ENCODE data around the gene RELT.

The RELT gene

DNA sequence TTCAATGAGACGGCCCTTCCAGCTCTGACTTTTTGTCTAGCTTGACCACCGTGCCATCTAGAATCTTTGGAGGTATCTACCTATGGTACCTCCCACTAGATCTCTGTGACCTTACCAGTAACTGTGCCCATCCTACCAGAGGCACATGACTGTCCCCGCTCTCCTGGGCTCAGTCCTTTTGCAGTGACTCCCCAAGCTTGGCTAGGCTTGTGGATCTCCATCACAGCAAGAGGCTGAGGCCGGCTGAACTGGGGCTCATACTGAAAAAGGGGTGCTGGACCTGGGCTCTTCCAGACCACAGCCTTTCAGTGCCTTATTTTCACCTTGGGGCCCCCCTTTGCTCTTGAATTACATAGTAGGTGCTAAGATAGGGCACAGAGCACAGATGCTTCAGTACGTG is 27.3 kb downstream of the RELT start:
- no peaks in the 10 kb centered on the region for H3K9me3 ChIP-seq (ENCODE audit: insufficient read depth, low read depth, low read length)
- H3K9ac ChIP-seq (ENCODE audit: low read depth, low read length), result no peak overlapping the region
- no peak overlapping the region for H3K4me3 ChIP-seq (ENCODE audit: low read length)
- no peaks in the 10 kb centered on the region for H3K27me3 ChIP-seq (ENCODE audit: insufficient read depth, low read length)
- H3K36me3 ChIP-seq (ENCODE audit: insufficient read depth, low read depth, low read length), result peaks cover 16% of the 10 kb centered on the region
- no peak overlapping the region for H3K27ac ChIP-seq (ENCODE audit: low read length)
- H3K4me1 ChIP-seq (ENCODE audit: insufficient read depth, low read length), result peaks cover 7% of the 10 kb centered on the region; the same call in 1 of the 2 replicates

DNA sequence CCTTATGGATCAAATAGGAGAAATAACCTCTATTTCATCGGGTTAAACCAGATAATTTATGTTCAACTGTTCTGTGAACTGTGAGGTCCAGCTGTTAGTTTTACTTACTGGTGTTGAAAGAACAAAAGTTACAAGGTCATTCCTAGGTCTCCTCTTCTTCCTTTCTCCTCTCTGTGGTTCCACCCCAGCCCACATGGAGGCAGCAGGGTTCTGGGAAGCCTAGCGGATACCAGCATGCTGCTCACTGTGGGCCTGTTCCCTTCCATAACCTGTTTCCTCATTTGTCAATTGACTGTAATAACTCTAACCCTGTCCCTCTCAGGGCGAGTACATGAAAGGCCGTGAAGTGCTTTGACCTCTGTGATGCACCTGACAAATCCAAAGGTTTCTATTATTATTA is 27.8 kb downstream of the RELT start:
- no peaks in the 10 kb centered on the region for H3K9me3 ChIP-seq (ENCODE audit: insufficient read depth, low read depth, low read length)
- no peaks in the 10 kb centered on the region for H3K27me3 ChIP-seq (ENCODE audit: insufficient read depth, low read length)
- peaks cover 19% of the 10 kb centered on the region for H3K36me3 ChIP-seq (ENCODE audit: insufficient read depth, low read depth, low read length)
- H3K4me3 ChIP-seq (ENCODE audit: low read length), result no peak overlapping the region
- H3K9ac ChIP-seq (ENCODE audit: low read depth, low read length), result no peak overlapping the region
- H3K4me1 ChIP-seq (ENCODE audit: insufficient read depth, low read length), result peaks cover 7% of the 10 kb centered on the region; the same call in 1 of the 2 replicates
- H3K27ac ChIP-seq (ENCODE audit: low read length), result no peak overlapping the region

- Histone ChIP-seq H3K27ac (ENCODE audit: low read length) (no peak overlapping the region), H3K4me3 (ENCODE audit: low read length) (no peak overlapping the region), H3K27me3 (ENCODE audit: insufficient read depth, low read length) (no peaks in the 10 kb centered on the region), H3K36me3 (ENCODE audit: insufficient read depth, low read depth, low read length) (peaks cover 24% of the 10 kb centered on the region), H3K9me3 (ENCODE audit: insufficient read depth, low read depth, low read length) (no peaks in the 10 kb centered on the region), H3K4me1 (ENCODE audit: insufficient read depth, low read length) (peaks cover 7% of the 10 kb centered on the region; the same call in 1 of the 2 replicates), H3K9ac (ENCODE audit: low read depth, low read length) (no peak overlapping the region)
Observed at GRCh38 chr11:73404506-73405145, 28.4 kb downstream of the RELT start.

- H3K9ac ChIP-seq (ENCODE audit: low read depth, low read length), result no peak overlapping the region
Observed at GRCh38 chr11:73405146-73405510, 28.9 kb downstream of the RELT start.

DNA sequence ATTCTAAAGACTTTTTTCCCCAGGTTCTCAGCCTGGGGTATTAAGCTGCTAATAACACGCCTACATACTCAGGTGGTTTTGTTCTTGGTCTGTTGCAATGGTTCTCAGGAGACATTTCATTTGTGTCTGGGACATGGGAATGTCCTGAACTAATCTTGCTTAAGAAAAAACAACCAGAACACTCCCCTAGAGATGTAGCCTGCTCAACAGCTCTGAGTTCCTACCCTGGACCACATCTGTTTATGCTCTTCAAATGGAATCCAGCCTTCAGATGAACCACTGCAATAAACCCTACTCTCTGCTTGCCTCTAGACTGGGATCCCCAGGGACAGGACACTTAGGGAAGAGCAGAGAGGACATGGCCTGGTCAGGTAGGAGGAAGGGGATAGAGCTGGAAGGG is 29.9 kb downstream of the RELT start:
- Histone ChIP-seq H3K27me3 (ENCODE audit: insufficient read depth, low read length) (no peaks in the 10 kb centered on the region), H3K36me3 (ENCODE audit: insufficient read depth, low read depth, low read length) (peaks cover 26% of the 10 kb centered on the region), H3K27ac (ENCODE audit: low read length) (no peak overlapping the region), H3K9me3 (ENCODE audit: insufficient read depth, low read depth, low read length) (no peaks in the 10 kb centered on the region), H3K9ac (ENCODE audit: low read depth, low read length) (no peak overlapping the region), H3K4me1 (ENCODE audit: insufficient read depth, low read length) (peaks cover 7% of the 10 kb centered on the region; the same call in 1 of the 2 replicates), H3K4me3 (ENCODE audit: low read length) (no peak overlapping the region)

More at GRCh38 chr11:73405146-73405510, 28.9 kb downstream of the RELT start:
- no peaks in the 10 kb centered on the region for H3K9me3 ChIP-seq (ENCODE audit: insufficient read depth, low read depth, low read length)
- no peak overlapping the region for H3K27ac ChIP-seq (ENCODE audit: low read length)
- no peaks in the 10 kb centered on the region for H3K27me3 ChIP-seq (ENCODE audit: insufficient read depth, low read length)
- H3K4me1 ChIP-seq (ENCODE audit: insufficient read depth, low read length), result peaks cover 7% of the 10 kb centered on the region; the same call in 1 of the 2 replicates
- no peak overlapping the region for H3K4me3 ChIP-seq (ENCODE audit: low read length)
- H3K36me3 ChIP-seq (ENCODE audit: insufficient read depth, low read depth, low read length), result peaks cover 26% of the 10 kb centered on the region

GRCh38 chr11:73406619-73407018 is 30.4 kb downstream of the RELT start:
- peaks cover 7% of the 10 kb centered on the region; the same call in 1 of the 2 replicates for H3K4me1 ChIP-seq (ENCODE audit: insufficient read depth, low read length)
- no peaks in the 10 kb centered on the region for H3K27me3 ChIP-seq (ENCODE audit: insufficient read depth, low read length)
- H3K36me3 ChIP-seq (ENCODE audit: insufficient read depth, low read depth, low read length), result peaks cover 26% of the 10 kb centered on the region
- H3K9ac ChIP-seq (ENCODE audit: low read depth, low read length), result no peak overlapping the region
- H3K9me3 ChIP-seq (ENCODE audit: insufficient read depth, low read depth, low read length), result no peaks in the 10 kb centered on the region
- no peak overlapping the region for H3K4me3 ChIP-seq (ENCODE audit: low read length)
- no peak overlapping the region for H3K27ac ChIP-seq (ENCODE audit: low read length)

DNA sequence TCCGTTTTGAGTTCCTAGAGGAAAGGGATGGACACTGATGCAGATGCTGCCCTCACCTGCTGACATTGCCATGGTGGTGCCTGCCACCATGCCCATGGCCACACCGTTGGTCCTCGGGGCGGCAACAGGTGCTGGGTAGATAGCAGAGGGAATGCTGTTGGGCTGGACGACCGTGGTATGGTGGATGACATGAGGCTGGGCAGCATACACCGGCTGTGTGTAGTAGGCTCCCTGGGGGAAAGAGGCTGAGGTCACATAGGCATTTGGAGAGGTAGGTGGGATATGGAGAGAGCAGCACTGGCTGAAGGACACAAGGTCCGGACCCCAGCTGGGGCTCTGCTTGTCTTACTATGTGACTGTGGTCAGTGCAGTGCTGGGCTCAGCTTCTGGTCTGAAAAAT is 33.2 kb downstream of the RELT start:
- Histone ChIP-seq H3K27me3 (ENCODE audit: insufficient read depth, low read length) (no peaks in the 10 kb centered on the region), H3K9ac (ENCODE audit: low read depth, low read length) (no peak overlapping the region), H3K9me3 (ENCODE audit: insufficient read depth, low read depth, low read length) (no peaks in the 10 kb centered on the region), H3K4me3 (ENCODE audit: low read length) (no peak overlapping the region), H3K27ac (ENCODE audit: low read length) (no peak overlapping the region), H3K4me1 (ENCODE audit: insufficient read depth, low read length) (no peaks in the 10 kb centered on the region), H3K36me3 (ENCODE audit: insufficient read depth, low read depth, low read length) (peaks cover 26% of the 10 kb centered on the region)

DNA sequence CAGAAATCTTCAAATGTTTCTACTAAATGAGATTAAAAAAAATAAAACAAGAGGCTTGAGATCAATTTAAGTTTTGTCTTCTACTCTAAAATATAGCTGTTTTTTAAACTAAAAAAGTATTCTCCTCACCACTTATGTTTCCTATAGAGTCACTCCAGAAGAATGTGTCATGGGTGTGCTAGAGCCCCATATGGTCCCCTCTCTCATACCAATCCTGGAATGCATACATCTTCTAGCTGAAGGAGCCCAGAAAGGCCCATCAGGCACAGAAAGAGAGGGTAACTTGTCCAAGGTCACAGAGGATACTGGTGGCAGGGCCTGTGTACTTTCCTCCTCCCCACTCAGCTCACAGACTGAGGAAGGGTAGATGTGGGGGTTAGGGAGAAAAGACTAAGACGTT is 34.4 kb downstream of the RELT start:
- H3K4me3 ChIP-seq (ENCODE audit: low read length), result no peak overlapping the region
- H3K36me3 ChIP-seq (ENCODE audit: insufficient read depth, low read depth, low read length), result peaks cover 21% of the 10 kb centered on the region
- no peaks in the 10 kb centered on the region for H3K27me3 ChIP-seq (ENCODE audit: insufficient read depth, low read length)
- H3K9ac ChIP-seq (ENCODE audit: low read depth, low read length), result no peak overlapping the region
- H3K4me1 ChIP-seq (ENCODE audit: insufficient read depth, low read length), result no peaks in the 10 kb centered on the region
- H3K9me3 ChIP-seq (ENCODE audit: insufficient read depth, low read depth, low read length), result no peaks in the 10 kb centered on the region
- no peak overlapping the region for H3K27ac ChIP-seq (ENCODE audit: low read length)

- no peak overlapping the region for H3K9ac ChIP-seq (ENCODE audit: low read depth, low read length)
- H3K4me1 ChIP-seq (ENCODE audit: insufficient read depth, low read length), result no peaks in the 10 kb centered on the region
- H3K27ac ChIP-seq (ENCODE audit: low read length), result no peak overlapping the region
- peaks cover 21% of the 10 kb centered on the region; the same call in 1 of the 2 replicates for H3K36me3 ChIP-seq (ENCODE audit: insufficient read depth, low read depth, low read length)
- no peaks in the 10 kb centered on the region for H3K9me3 ChIP-seq (ENCODE audit: insufficient read depth, low read depth, low read length)
- no peak overlapping the region for H3K4me3 ChIP-seq (ENCODE audit: low read length)
- no peaks in the 10 kb centered on the region for H3K27me3 ChIP-seq (ENCODE audit: insufficient read depth, low read length)
Observed at GRCh38 chr11:73411031-73411430, 34.8 kb downstream of the RELT start.

DNA sequence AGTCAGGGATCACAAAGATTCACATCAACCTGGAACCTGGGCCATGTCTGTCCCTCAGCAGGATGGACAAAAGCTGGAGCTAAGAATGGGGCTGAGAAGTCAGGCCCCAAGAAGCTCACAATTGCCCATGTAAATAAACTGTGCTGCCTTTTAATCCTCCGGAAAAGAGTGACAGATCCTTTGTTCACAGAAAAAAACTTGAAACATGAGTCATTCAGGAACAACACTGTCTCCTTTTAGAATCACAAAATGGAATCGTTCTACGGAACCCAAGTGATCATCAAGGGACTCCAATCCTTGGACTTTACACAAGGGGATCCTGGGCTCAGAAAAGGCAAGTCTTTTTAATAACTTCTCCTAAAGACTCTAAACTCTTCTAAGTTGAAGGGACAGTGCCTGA is 36.1 kb downstream of the RELT start:
- H3K36me3 ChIP-seq (ENCODE audit: insufficient read depth, low read depth, low read length), result peaks cover 14% of the 10 kb centered on the region; the same call in 1 of the 2 replicates
- no peak overlapping the region for H3K9ac ChIP-seq (ENCODE audit: low read depth, low read length)
- H3K27ac ChIP-seq (ENCODE audit: low read length), result no peak overlapping the region
- H3K4me3 ChIP-seq (ENCODE audit: low read length), result no peak overlapping the region
- no peaks in the 10 kb centered on the region for H3K4me1 ChIP-seq (ENCODE audit: insufficient read depth, low read length)
- no peaks in the 10 kb centered on the region for H3K9me3 ChIP-seq (ENCODE audit: insufficient read depth, low read depth, low read length)
- H3K27me3 ChIP-seq (ENCODE audit: insufficient read depth, low read length), result no peaks in the 10 kb centered on the region

- H3K27me3 ChIP-seq (ENCODE audit: insufficient read depth, low read length), result no peaks in the 10 kb centered on the region
- H3K36me3 ChIP-seq (ENCODE audit: insufficient read depth, low read depth, low read length), result peaks cover 15% of the 10 kb centered on the region; the same call in 1 of the 2 replicates
- H3K27ac ChIP-seq (ENCODE audit: low read length), result no peak overlapping the region
- H3K4me3 ChIP-seq (ENCODE audit: low read length), result no peak overlapping the region
- H3K4me1 ChIP-seq (ENCODE audit: insufficient read depth, low read length), result no peaks in the 10 kb centered on the region
- H3K9me3 ChIP-seq (ENCODE audit: insufficient read depth, low read depth, low read length), result no peaks in the 10 kb centered on the region
- no peak overlapping the region for H3K9ac ChIP-seq (ENCODE audit: low read depth, low read length)
Observed at GRCh38 chr11:73413256-73413655, 37.1 kb downstream of the RELT start.

DNA sequence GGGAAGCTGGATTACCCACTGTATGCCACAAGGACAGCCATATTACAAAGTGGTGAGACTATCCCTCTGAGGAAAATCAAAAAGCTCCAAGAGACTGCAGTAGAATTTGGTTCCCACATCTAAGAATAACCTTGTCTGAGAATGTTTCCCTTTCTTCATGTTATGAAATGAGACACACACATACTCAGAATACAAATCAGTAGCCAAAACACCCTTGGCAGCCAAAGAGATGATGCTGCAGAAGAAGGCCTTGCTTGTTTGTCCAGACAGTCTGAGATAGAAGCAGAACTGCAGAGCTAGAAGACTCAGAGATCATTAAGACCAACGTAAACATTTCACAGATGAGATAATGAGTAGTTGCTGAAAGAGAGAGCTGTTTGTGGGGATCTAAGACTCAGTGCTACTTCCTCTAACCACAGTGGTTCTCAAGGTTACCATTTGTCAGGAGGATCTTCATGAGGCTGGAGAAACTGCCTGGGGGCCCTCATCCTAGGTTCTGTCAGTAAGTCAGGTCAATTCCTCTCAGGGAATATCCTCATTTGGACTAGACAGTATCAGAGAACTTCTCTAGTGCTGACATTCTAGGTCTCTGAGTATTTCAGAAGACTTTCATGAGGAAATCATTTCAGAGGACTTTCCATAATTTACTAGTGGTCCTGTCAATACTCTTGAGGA is 38.9 kb downstream of the RELT start:
- no peak overlapping the region for H3K9ac ChIP-seq (ENCODE audit: low read depth, low read length)
- peaks cover 6% of the 10 kb centered on the region; the same call in 1 of the 2 replicates for H3K36me3 ChIP-seq (ENCODE audit: insufficient read depth, low read depth, low read length)
- no peaks in the 10 kb centered on the region for H3K4me1 ChIP-seq (ENCODE audit: insufficient read depth, low read length)
- no peak overlapping the region for H3K27ac ChIP-seq (ENCODE audit: low read length)
- H3K4me3 ChIP-seq (ENCODE audit: low read length), result no peak overlapping the region
- H3K9me3 ChIP-seq (ENCODE audit: insufficient read depth, low read depth, low read length), result no peaks in the 10 kb centered on the region
- no peaks in the 10 kb centered on the region for H3K27me3 ChIP-seq (ENCODE audit: insufficient read depth, low read length)
